ENCODE data around the gene SLFN5. TPM values are rescaled to one million over a fixed set of nuclear protein-coding genes. Genes with fewer than 3 reads are reported as not detected.
"Not testable (repeated sequence)": the region's sequence is repeated elsewhere in the genome, so short reads cannot be mapped to it uniquely, and the experiment has no call there.

Gene SLFN5
- total and polyA plus RNA-seq, 2 of the 13 experiments (the other 11 are each of a cell fraction or from before 2014, with no cell fraction given) = 0.25 to 0.35 TPM

DNA sequence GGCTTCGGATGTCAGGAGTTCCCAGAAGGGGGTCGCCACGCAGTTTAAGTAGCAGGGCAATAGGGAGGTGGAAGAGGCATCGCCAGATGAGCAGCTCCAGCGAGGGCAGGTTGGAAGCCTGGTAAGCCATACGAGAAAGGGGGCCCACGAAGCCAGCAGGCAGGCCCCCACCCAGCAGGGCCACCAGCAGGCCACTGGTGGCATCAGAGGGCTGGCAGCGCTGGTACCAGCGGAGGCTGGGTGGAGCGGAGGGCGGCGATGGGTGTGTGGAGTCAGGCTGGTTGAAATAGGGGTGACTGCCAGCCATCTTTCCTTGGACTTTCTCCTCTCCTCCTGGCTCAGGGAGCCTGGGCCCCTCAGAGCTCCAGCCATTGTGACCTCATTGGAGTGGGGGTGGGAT, 48.9 kb upstream of the SLFN5 start, which contains the start of gene SLC35G3:
Gene SLC35G3, minus strand, starts transcription at position 393 of the 400 bp plus-strand sequence. Its CDS starts 86 bp downstream, at position 307.
- H3K79me2 ChIP-seq (ENCODE audit: insufficient read depth, low read length); H3K4me1 ChIP-seq (ENCODE audit: insufficient read depth, low read length); H3K36me3 ChIP-seq (replicated peaks in 1 of 2; ENCODE audit: control insufficient read depth in 1 of 2, insufficient read depth in 2 of 2, low read length in 2 of 2); H2AFZ ChIP-seq (ENCODE audit: low read length); H3K4me3 ChIP-seq (replicated peaks in 1 of 3; ENCODE audit: insufficient read depth in 1 of 3, low read depth in 2 of 3, low read length in 3 of 3); H3K9me3 ChIP-seq (ENCODE audit: low read length); in situ Hi-C loops (cut with HindIII; ENCODE audit: extremely low pct_ligation_motif_present, low pct_unique_long_range_greater_than_20kb); CTCF ChIA-PET (ENCODE audit: low intra/inter-chr PET ratio, low total read pairs); BruUV-seq (replicated peaks); intact Hi-C loops (cut with micrococcal nuclease; ENCODE audit: unreplicated experiment); DNase-seq (ENCODE audit: low spot score); POLR2A ChIA-PET; H3K9ac ChIP-seq (ENCODE audit: insufficient read depth, low read depth, low read length); H3K27ac ChIP-seq (ENCODE audit: extremely low read length, insufficient read depth, low read length); ATAC-seq; H3K27me3 ChIP-seq (ENCODE audit: control insufficient read depth in 1 of 2, insufficient read depth in 2 of 2, low read length in 2 of 2); FAIRE-seq; H3K4me2 ChIP-seq (ENCODE audit: low read depth, low read length); H4K20me1 ChIP-seq (ENCODE audit: insufficient read depth, low read length): not testable (repeated sequence)
- 60% methylated on average over 9 of the region's 12 CpGs for WGBS (ENCODE audit: low lambda C conversion rate)

DNA sequence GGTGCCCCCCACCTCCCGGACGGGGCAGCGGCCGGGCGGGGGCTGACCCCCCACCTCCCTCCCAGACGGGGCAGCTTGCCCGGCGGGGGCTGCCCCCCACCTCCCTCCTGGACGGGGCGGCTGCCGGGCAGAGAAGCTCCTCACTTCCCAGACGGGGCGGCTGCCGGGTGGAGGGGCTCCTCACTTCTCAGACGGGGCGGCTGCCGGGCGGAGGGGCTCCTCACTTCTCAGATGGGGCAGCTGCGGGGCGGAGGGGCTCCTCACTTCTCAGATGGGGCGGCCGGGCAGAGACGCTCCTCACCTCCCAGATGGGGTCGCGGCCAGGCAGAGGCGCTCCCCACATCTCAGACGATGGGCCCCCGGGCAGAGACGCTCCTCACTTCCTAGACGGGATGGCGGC, 47.8 kb upstream of the SLFN5 start:
- CTCF ChIA-PET (ENCODE audit: low intra/inter-chr PET ratio, low total read pairs); H4K20me1 ChIP-seq (ENCODE audit: insufficient read depth, low read length); H3K27me3 ChIP-seq (ENCODE audit: control insufficient read depth in 1 of 2, insufficient read depth in 2 of 2, low read length in 2 of 2); in situ Hi-C loops (cut with HindIII; ENCODE audit: extremely low pct_ligation_motif_present, low pct_unique_long_range_greater_than_20kb); H3K36me3 ChIP-seq (replicated peaks in 1 of 2; ENCODE audit: control insufficient read depth in 1 of 2, insufficient read depth in 2 of 2, low read length in 2 of 2); H3K9ac ChIP-seq (ENCODE audit: insufficient read depth, low read depth, low read length); H3K79me2 ChIP-seq (ENCODE audit: insufficient read depth, low read length); POLR2A ChIA-PET; DNase-seq (ENCODE audit: low spot score); H3K4me1 ChIP-seq (ENCODE audit: insufficient read depth, low read length); intact Hi-C loops (cut with micrococcal nuclease; ENCODE audit: unreplicated experiment); BruUV-seq (replicated peaks); H3K4me2 ChIP-seq (ENCODE audit: low read depth, low read length); FAIRE-seq; ATAC-seq; H3K4me3 ChIP-seq (replicated peaks in 1 of 3; ENCODE audit: insufficient read depth in 1 of 3, low read depth in 2 of 3, low read length in 3 of 3); H2AFZ ChIP-seq (ENCODE audit: low read length); H3K27ac ChIP-seq (ENCODE audit: extremely low read length, insufficient read depth, low read length); H3K9me3 ChIP-seq (ENCODE audit: low read length): not testable (repeated sequence)
- WGBS (ENCODE audit: low lambda C conversion rate) = 50% methylated on average over 8 of the region's 31 CpGs

DNA sequence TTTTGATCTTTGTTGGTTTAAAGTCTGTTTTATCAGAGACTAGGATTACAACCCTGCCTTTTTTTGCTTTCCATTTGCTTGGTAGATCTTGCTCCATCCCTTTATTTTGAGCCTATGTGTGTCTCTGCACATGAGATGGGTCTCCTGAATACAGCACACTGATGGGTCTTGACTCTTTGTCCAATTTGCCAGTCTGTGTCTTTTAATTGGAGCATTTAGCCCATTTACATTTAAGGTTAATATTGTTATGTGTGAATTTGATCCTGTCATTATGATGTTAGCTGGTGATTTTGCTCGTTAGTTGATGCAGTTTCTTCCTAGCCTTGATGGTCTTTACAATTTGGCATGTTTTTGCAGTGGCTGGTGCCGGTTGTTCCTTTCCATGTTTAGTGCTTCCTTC, 40.3 kb upstream of the SLFN5 start:
- H3K27me3 ChIP-seq (ENCODE audit: control insufficient read depth in 1 of 2, insufficient read depth in 2 of 2, low read length in 2 of 2); H3K4me2 ChIP-seq (ENCODE audit: low read depth, low read length); H2AFZ ChIP-seq (ENCODE audit: low read length); intact Hi-C loops (cut with micrococcal nuclease; ENCODE audit: unreplicated experiment); H3K4me1 ChIP-seq (ENCODE audit: insufficient read depth, low read length); H4K20me1 ChIP-seq (ENCODE audit: insufficient read depth, low read length); H3K36me3 ChIP-seq (replicated peaks in 1 of 2; ENCODE audit: control insufficient read depth in 1 of 2, insufficient read depth in 2 of 2, low read length in 2 of 2); POLR2A ChIA-PET; in situ Hi-C loops (cut with HindIII; ENCODE audit: extremely low pct_ligation_motif_present, low pct_unique_long_range_greater_than_20kb); CTCF ChIA-PET (ENCODE audit: low intra/inter-chr PET ratio, low total read pairs); H3K4me3 ChIP-seq (replicated peaks in 1 of 3; ENCODE audit: insufficient read depth in 1 of 3, low read depth in 2 of 3, low read length in 3 of 3); H3K9ac ChIP-seq (ENCODE audit: insufficient read depth, low read depth, low read length); H3K27ac ChIP-seq (ENCODE audit: extremely low read length, insufficient read depth, low read length); BruUV-seq (replicated peaks); H3K79me2 ChIP-seq (ENCODE audit: insufficient read depth, low read length); DNase-seq (ENCODE audit: low spot score); ATAC-seq; FAIRE-seq; H3K9me3 ChIP-seq (ENCODE audit: low read length): not testable (repeated sequence)
- 0% methylated on average over 2 of the region's 2 CpGs for WGBS (ENCODE audit: low lambda C conversion rate)
